ENCODE data around the gene NBAS. TPM values are rescaled to one million over a fixed set of nuclear protein-coding genes. Genes with fewer than 3 reads are reported as not detected.

NBAS gene
- total and polyA plus RNA-seq, 2 of the 13 experiments (the other 11 are each of a cell fraction or from before 2014, with no cell fraction given), result 33.6 to 58.7 TPM

- TF ChIP-seq ZNF407 (CRISPR knock-in tag; IDR thresholded peaks at IDR 0.05; ENCODE audit: not compliant biosample characterization) (no peak), ZNF264 (CRISPR knock-in tag; IDR thresholded peaks at IDR 0.05) (no peak), ZNF296 (CRISPR knock-in tag; conservative IDR thresholded peaks at IDR 0.05) (no peak), ZNF629 (CRISPR knock-in tag; conservative IDR thresholded peaks at IDR 0.05) (no peak), TFDP1 (CRISPR knock-in tag; IDR thresholded peaks at IDR 0.05; ENCODE audit: borderline replicate concordance) (no peak)
- TF ChIP-seq, protein P1, sequence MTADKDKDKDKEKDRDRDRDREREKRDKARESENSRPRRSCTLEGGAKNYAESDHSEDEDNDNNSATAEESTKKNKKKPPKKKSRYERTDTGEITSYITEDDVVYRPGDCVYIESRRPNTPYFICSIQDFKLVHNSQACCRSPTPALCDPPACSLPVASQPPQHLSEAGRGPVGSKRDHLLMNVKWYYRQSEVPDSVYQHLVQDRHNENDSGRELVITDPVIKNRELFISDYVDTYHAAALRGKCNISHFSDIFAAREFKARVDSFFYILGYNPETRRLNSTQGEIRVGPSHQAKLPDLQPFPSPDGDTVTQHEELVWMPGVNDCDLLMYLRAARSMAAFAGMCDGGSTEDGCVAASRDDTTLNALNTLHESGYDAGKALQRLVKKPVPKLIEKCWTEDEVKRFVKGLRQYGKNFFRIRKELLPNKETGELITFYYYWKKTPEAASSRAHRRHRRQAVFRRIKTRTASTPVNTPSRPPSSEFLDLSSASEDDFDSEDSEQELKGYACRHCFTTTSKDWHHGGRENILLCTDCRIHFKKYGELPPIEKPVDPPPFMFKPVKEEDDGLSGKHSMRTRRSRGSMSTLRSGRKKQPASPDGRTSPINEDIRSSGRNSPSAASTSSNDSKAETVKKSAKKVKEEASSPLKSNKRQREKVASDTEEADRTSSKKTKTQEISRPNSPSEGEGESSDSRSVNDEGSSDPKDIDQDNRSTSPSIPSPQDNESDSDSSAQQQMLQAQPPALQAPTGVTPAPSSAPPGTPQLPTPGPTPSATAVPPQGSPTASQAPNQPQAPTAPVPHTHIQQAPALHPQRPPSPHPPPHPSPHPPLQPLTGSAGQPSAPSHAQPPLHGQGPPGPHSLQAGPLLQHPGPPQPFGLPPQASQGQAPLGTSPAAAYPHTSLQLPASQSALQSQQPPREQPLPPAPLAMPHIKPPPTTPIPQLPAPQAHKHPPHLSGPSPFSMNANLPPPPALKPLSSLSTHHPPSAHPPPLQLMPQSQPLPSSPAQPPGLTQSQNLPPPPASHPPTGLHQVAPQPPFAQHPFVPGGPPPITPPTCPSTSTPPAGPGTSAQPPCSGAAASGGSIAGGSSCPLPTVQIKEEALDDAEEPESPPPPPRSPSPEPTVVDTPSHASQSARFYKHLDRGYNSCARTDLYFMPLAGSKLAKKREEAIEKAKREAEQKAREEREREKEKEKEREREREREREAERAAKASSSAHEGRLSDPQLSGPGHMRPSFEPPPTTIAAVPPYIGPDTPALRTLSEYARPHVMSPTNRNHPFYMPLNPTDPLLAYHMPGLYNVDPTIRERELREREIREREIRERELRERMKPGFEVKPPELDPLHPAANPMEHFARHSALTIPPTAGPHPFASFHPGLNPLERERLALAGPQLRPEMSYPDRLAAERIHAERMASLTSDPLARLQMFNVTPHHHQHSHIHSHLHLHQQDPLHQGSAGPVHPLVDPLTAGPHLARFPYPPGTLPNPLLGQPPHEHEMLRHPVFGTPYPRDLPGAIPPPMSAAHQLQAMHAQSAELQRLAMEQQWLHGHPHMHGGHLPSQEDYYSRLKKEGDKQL (CRISPR knock-in tag; IDR thresholded peaks at IDR 0.05; ENCODE audit: low read depth), result no peak
- TF ChIP-seq, protein P2, sequence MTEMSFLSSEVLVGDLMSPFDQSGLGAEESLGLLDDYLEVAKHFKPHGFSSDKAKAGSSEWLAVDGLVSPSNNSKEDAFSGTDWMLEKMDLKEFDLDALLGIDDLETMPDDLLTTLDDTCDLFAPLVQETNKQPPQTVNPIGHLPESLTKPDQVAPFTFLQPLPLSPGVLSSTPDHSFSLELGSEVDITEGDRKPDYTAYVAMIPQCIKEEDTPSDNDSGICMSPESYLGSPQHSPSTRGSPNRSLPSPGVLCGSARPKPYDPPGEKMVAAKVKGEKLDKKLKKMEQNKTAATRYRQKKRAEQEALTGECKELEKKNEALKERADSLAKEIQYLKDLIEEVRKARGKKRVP (CRISPR knock-in tag; IDR thresholded peaks at IDR 0.05), result no peak
These were observed 104.8 kb downstream of the NBAS start (continued) for GRCh38 chr2:15456352-15456751.

Measured in HepG2 (cell line).